ENCODE measurements around the gene PROX2.

GRCh38 chr14:74915826-74916225 is 39.9 kb upstream of the PROX2 start:
- TF ChIP-seq POLR2A (IDR thresholded peaks at IDR 0.05; ENCODE audit: low read depth, low read length) (no peak), TAF1 (IDR thresholded peaks at IDR 0.05; ENCODE audit: borderline replicate concordance, low read depth, low read length) (no peak), POLR2AphosphoS5 (IDR thresholded peaks at IDR 0.05; ENCODE audit: low read depth, low read length) (no peak)
